Hepatocyte (in vitro differentiated cells): ENCODE results near the gene STRA8. TPM values are rescaled to one million over a fixed set of nuclear protein-coding genes. Genes with fewer than 3 reads are reported as not detected.

Experiments
- DNase-seq: peaks from one replicate; pipeline ENCODE4 v3.0.0-alpha.2; 2016; ENCODE audit warnings: low spot score
- H2AFZ ChIP-seq: fragments of 200-600 bp; sonication (generic); 2 replicates; pipeline ENCODE4 v1.6.0; 2016; ENCODE audit warnings: antibody characterized with exemption, mild to moderate bottlenecking
- H3K27ac ChIP-seq: fragments of 200-600 bp; sonication (generic); 2 replicates; pipeline ENCODE4 v1.5.1; 2016; ENCODE audit warnings: mild to moderate bottlenecking
- H3K27me3 ChIP-seq: fragments of 200-600 bp; sonication (generic); 2 replicates; pipeline ENCODE4 v1.6.1; 2016
- H3K36me3 ChIP-seq: fragments of 200-600 bp; sonication (generic); replicated peaks from 2 replicates; pipeline ENCODE4 v1.5.1; 2016; ENCODE audit warnings: low read depth; ENCODE audit not compliant: insufficient read depth
- H3K4me1 ChIP-seq: fragments of 200-600 bp; sonication (generic); 2 replicates; pipeline ENCODE4 v1.5.1; 2016; ENCODE audit warnings: mild to moderate bottlenecking, moderate library complexity; ENCODE audit not compliant: insufficient read depth
- H3K4me2 ChIP-seq: fragments of 200-600 bp; sonication (generic); 2 replicates; pipeline ENCODE4 v1.6.0; 2016
- H3K4me3 ChIP-seq: fragments of 200-600 bp; sonication (generic); 2 replicates; pipeline ENCODE4 v1.5.1; 2016; ENCODE audit warnings: mild to moderate bottlenecking
- H3K79me2 ChIP-seq: fragments of 200-600 bp; sonication (generic); 2 replicates; pipeline ENCODE4 v1.6.0; 2017; ENCODE audit warnings: mild to moderate bottlenecking
- H3K9me2 ChIP-seq: fragments of 200-600 bp; sonication (generic); replicated peaks from 2 replicates; pipeline ENCODE4 v1.6.0; 2017; ENCODE audit warnings: mild to moderate bottlenecking; ENCODE audit not compliant: insufficient read depth
- H3K9me3 ChIP-seq: fragments of 200-600 bp; sonication (generic); 2 replicates; pipeline ENCODE4 v1.5.1; 2016; ENCODE audit warnings: low read depth, mild to moderate bottlenecking
- H4K20me1 ChIP-seq: fragments of 200-600 bp; sonication (generic); 2 replicates; pipeline ENCODE4 v1.6.0; 2016; ENCODE audit warnings: mild to moderate bottlenecking; ENCODE audit not compliant: insufficient read depth, poor library complexity, severe bottlenecking
- EZH2 ChIP-seq: fragments of 200-600 bp; sonication (generic); IDR thresholded peaks from 2 replicates; pipeline ENCODE4 v1.6.1; 2016; ENCODE audit warnings: antibody characterized with exemption, mild to moderate bottlenecking, borderline replicate concordance
- EZH2phosphoT487 ChIP-seq: fragments of 200-600 bp; sonication (generic); IDR thresholded peaks from one replicate; pipeline ENCODE4 v1.6.1; 2018; ENCODE audit warnings: antibody characterized with exemption, mild to moderate bottlenecking, low read depth, moderate library complexity; ENCODE audit not compliant: unreplicated experiment, severe bottlenecking
- WGBS: methylation state at CpG from one replicate; pipeline ENCODE4 v1.1.6; 2016; ENCODE audit warnings: low lambda C conversion rate; ENCODE audit errors: missing lambda C conversion rate; 5-methylcytosine and 5-hydroxymethylcytosine counted together
- polyA plus RNA-seq: library from polyadenylated mRNA; unstranded; fragments of >200 nt; fragmentation: Nextera tagmentation; extraction: Ambion mirVana; gene quantifications from 2 replicates; pipeline ENCODE4 v1.2.1, GENCODE V29; 2016
- total RNA-seq: library from RNA; depleted of rRNA; stranded (reverse); fragments of >200 nt; gene quantifications from 2 replicates; pipeline ENCODE4 v1.2.3, GENCODE V29; 2014
- TF ChIP-seq, protein P1 (sequence below): fragments of 200-600 bp; sonication (generic); IDR thresholded peaks from 2 replicates; pipeline ENCODE4 v1.5.1; 2016; ENCODE audit warnings: antibody characterized with exemption, mild to moderate bottlenecking; ENCODE audit not compliant: poor library complexity

Gene STRA8
- total and polyA plus RNA-seq, 2 experiments from 2014 or later = not detected

DNA sequence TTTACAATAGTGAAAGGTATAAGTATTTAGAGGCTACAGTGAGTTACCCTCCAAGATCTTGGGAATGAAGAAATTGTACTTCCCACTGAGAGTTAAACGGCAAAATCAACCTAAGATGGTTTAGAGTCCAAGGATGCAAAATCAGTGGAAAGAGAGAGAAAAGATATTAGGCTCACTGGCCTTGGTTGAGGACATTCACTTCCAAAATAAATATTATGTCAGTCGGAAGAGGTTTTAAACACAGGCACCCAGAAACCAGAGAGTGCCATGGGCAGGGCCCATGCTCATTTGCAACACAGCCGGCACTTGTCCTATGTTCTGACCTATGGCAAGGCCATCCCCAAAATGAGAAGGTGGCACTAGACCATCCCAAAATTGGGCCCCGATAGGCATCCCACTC is 18.5 kb upstream of the STRA8 start:
- no peaks in the 10 kb centered on the region for H3K27me3 ChIP-seq
- DNase-seq = no peak
- no peak overlapping the region for H3K4me3 ChIP-seq
- no peaks in the 10 kb centered on the region for H4K20me1 ChIP-seq
- H3K9me2 ChIP-seq = no peaks in the 10 kb centered on the region
- TF ChIP-seq EZH2phosphoT487 (no peak), EZH2 (no peak)
- TF ChIP-seq, protein P1, sequence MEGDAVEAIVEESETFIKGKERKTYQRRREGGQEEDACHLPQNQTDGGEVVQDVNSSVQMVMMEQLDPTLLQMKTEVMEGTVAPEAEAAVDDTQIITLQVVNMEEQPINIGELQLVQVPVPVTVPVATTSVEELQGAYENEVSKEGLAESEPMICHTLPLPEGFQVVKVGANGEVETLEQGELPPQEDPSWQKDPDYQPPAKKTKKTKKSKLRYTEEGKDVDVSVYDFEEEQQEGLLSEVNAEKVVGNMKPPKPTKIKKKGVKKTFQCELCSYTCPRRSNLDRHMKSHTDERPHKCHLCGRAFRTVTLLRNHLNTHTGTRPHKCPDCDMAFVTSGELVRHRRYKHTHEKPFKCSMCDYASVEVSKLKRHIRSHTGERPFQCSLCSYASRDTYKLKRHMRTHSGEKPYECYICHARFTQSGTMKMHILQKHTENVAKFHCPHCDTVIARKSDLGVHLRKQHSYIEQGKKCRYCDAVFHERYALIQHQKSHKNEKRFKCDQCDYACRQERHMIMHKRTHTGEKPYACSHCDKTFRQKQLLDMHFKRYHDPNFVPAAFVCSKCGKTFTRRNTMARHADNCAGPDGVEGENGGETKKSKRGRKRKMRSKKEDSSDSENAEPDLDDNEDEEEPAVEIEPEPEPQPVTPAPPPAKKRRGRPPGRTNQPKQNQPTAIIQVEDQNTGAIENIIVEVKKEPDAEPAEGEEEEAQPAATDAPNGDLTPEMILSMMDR = no peak
- no peak overlapping the region for H3K27ac ChIP-seq
- H3K4me2 ChIP-seq = no peak overlapping the region
- no peaks in the 10 kb centered on the region for H3K4me1 ChIP-seq
- no peak overlapping the region for H2AFZ ChIP-seq
- no peaks in the 10 kb centered on the region for H3K79me2 ChIP-seq
- H3K36me3 ChIP-seq = no peaks in the 10 kb centered on the region
- H3K9me3 ChIP-seq = no peaks in the 10 kb centered on the region
- WGBS = 89% methylated on average over 4 of the region's 4 CpGs

DNA sequence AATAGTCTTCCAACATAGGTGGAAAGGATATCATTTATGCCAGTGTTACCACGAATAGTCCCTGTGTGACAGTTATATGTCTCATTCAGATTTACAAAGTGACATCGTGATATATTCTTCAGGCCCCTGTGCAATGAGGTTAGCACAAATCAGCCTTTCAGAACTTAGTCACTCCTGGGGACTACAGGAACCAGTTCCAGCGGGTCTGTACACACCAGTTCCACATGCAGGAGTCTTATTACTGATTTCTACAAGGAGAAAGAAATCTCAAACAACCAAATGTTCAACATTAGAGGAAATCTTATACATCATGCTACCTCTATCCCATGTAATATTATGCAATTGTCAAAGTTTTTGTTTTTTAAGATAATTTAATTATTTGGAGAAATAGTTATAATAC is 17.9 kb upstream of the STRA8 start:
- no peak overlapping the region for H2AFZ ChIP-seq
- H3K4me3 ChIP-seq = no peak overlapping the region
- no peaks in the 10 kb centered on the region for H3K9me2 ChIP-seq
- H3K27ac ChIP-seq = no peak overlapping the region
- no peak overlapping the region for H3K4me2 ChIP-seq
- no peak for TF ChIP-seq EZH2phosphoT487
- TF ChIP-seq, protein P1 = no peak
- TF ChIP-seq EZH2 = no peak
- 89% methylated on average over 3 of the region's 3 CpGs for WGBS
- no peaks in the 10 kb centered on the region for H3K36me3 ChIP-seq
- DNase-seq = no peak
- H3K79me2 ChIP-seq = no peaks in the 10 kb centered on the region
- no peaks in the 10 kb centered on the region for H3K27me3 ChIP-seq
- H4K20me1 ChIP-seq = no peaks in the 10 kb centered on the region
- H3K9me3 ChIP-seq = no peaks in the 10 kb centered on the region
- no peaks in the 10 kb centered on the region for H3K4me1 ChIP-seq

DNA sequence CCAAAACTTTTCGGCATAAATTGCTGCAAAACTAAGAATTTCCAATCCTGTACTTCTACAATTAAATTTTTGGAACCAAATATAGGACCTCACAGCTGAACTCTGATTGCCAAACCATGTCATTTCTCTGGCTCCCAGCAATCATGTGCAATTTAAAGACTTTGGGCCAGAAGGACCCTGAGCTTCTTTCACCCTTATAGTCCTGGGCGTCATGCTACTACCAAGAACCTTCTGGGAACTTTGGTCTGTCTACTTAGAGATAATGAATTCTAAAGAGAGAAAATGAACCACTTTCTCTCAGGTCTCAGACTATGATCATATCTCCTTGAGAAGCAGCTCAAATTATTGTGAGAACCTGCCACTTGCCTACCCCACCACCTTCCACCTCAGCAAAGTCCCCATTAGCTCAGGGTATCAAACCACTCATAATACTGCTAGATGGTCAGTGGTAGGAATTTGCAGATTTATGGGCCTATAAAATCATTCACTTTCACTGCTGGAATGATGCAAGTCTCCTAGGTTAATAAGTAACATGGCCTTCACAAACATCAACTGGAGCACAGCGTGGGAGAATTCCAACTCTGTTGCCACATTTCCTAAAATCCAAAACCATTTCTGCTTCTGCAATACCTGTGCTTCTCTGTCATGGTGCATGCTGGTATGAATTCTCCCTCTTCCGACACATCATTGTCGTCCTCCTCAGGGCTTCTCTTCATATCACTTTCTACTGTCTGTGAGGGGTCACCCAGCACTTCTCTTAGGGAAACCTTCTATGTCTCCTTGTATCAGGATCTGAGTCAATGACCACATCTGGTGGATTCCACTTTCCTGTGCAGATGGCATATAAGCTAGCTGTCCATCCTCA is 15.8 kb upstream of the STRA8 start:
- Histone ChIP-seq H3K79me2 (no peaks in the 10 kb centered on the region), H3K4me1 (no peaks in the 10 kb centered on the region), H2AFZ (no peak overlapping the region), H3K9me3 (no peaks in the 10 kb centered on the region), H3K9me2 (no peaks in the 10 kb centered on the region), H3K36me3 (no peaks in the 10 kb centered on the region), H3K27me3 (no peaks in the 10 kb centered on the region), H3K4me2 (no peak overlapping the region), H3K4me3 (no peak overlapping the region), H3K27ac (no peak overlapping the region), H4K20me1 (no peaks in the 10 kb centered on the region)
- no peak for TF ChIP-seq EZH2phosphoT487
- TF ChIP-seq, protein P1 = no peak
- TF ChIP-seq EZH2 = no peak
- peak; percentile 34 for DNase-seq
- WGBS = 81% methylated on average over 5 of the region's 5 CpGs
